GM18508 (cell line): ENCODE measurements around the gene PPM1M.
A peak's percentile ranks its signal among the peaks of the same experiment; 100 is the strongest.

Source experiments
- ATAC-seq: cut with Tn5 transposase; IDR thresholded peaks from one replicate; pipeline ENCODE4 v1.9.1; 2021; ENCODE audit warnings: moderate number of reproducible peaks; ENCODE audit not compliant: insufficient read depth, unreplicated experiment

PPM1M gene

GRCh38 chr3:52213901-52214300, 31.7 kb upstream of the PPM1M start:
- ATAC-seq = no peak

DNA sequence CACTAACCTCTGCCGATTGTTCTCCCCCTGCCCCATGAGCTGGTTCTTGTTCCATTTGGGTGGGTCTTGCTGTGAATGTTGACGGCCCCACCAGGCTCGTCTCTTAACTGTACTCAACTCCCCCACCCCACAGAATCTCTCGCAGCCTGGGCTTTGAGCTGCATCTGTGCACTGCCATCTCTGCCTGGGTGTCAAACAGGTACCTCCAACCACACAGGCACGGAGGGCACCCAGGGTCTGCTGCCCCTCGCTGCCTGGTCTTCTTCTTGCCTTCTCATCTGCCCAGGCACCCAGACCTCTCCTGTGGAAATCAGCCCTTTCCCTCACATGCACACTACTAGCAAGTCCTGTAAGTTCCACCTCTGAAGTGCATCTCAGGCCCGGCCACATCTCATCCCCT, 30.2 kb upstream of the PPM1M start:
- ATAC-seq = no peak

- no peak for ATAC-seq
These were observed 28.8 kb upstream of the PPM1M start for GRCh38 chr3:52216585-52217408.

GRCh38 chr3:52217409-52217805, 28.2 kb upstream of the PPM1M start:
- no peak for ATAC-seq

GRCh38 chr3:52218026-52218425, 27.5 kb upstream of the PPM1M start:
- ATAC-seq = no peak

GRCh38 chr3:52218454-52218853, 27.1 kb upstream of the PPM1M start:
- ATAC-seq = no peak

- ATAC-seq = no peak
These were observed 26.5 kb upstream of the PPM1M start for GRCh38 chr3:52218937-52219650.

GRCh38 chr3:52220380-52221026, 25.1 kb upstream of the PPM1M start:
- ATAC-seq = no peak

GRCh38 chr3:52221141-52221562, 24.4 kb upstream of the PPM1M start:
- no peak for ATAC-seq

GRCh38 chr3:52221563-52222318, 23.8 kb upstream of the PPM1M start:
- no peak for ATAC-seq

DNA sequence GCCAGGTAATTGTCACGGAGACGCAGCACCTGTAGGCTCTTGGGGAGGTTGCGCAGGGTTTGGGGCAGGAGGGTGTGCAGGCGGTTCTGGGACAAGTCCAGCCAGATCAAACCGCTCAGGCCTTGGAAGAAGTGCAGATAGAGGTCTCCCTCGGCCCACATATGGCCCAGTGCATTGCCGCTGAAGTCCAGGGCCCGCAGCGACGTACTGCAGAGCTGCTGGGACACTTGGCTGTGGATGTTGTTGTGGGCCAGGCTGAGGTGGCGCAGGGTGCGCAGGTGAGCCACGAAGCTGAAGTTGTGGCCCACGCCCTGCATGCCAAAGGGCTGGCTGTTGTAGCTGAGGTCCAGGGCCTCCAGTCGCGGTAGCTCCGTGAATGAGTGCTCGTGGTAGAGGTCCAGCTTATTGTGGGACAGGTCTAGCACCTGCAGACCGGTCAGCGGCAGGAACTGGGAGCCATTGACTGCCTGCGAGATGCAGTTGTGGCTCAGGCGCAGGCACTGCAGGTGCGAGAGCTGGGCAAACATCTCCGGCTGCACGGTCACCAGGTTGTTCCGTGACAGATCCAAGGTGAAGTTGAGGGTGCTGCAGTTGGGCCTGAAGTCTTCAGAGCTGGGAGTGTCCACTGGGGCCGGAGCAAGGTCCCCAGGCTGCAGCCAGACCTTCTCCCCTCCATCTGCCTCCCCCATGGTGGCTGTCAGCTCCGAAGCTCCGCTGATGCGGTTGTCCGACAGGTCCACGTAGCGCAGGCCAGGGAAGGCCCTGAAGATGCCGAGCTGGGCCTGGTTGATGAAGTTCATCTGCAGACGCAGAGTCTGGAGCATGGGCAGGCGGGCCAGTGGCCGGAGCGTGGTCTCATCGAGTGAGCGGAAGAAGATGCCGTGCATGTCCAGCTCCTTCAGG, 23.0 kb upstream of the PPM1M start:
- no peak for ATAC-seq

GRCh38 chr3:52223449-52224408, 21.8 kb upstream of the PPM1M start:
- no peak for ATAC-seq

DNA sequence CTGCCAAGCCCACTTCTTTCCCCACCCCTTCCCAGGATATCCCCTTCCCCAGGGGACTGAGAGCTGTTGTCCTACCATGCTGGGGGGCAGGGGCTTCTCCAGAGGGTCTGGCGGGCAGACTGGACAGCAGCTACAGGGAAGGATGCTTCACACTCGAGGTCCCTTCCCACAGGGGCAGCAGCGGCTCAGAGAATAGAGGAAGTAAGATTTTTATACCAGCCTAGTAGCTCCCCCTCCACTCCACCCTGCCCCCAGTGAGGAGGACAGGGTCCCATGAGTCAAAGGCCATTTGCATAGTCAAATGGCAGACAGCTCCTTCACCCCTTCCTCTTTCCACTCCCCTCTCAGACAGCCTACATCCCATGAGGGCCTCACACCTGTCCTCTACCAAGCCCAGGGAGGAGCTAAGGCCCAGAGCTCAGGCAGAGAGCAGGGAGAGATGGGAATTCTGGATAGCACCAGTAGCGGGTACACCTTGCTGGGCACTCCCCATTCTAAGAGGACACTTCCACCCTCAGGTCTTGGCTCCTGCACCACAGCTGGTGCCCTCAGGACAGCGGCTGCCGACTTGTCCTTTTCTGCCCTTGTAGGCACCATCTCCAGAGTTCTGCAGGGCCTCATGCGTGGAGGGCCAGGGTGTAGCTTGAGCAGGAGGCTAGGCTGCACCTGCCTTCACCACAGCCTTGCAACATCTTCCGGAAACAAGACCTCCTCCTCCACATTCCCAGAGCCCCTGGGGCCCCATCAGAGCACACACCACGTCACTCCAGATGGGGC, 19.9 kb upstream of the PPM1M start, which contains the start of gene TLR9:
TLR9 (minus strand) TSS at position 194 of the 777 bp plus-strand sequence; CDS start at position 78, 116 bp downstream.
- peak; percentile 54 for ATAC-seq

- no peak for ATAC-seq
These were observed 19.2 kb upstream of the PPM1M start for GRCh38 chr3:52226229-52226817.

DNA sequence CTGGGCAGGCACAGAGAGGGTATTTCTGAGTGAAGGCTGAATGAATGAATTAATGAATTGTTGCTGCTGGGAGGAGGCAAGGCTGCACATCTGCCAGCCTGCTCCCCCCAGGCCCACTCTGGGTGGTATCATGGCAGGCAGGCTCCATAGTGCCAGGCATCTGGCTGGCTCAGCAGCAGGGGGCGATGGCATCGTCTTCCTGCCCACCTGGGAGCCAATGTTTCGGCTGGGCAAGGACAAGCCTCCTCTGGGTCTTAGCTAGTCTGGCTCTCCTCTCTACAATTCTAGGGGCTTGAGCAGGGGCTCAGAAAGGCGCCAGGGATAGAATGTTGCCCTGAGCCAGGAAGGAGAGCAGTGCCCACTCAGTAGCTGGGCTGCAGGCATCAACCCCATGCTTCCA, 18.4 kb upstream of the PPM1M start:
- ATAC-seq = no peak

DNA sequence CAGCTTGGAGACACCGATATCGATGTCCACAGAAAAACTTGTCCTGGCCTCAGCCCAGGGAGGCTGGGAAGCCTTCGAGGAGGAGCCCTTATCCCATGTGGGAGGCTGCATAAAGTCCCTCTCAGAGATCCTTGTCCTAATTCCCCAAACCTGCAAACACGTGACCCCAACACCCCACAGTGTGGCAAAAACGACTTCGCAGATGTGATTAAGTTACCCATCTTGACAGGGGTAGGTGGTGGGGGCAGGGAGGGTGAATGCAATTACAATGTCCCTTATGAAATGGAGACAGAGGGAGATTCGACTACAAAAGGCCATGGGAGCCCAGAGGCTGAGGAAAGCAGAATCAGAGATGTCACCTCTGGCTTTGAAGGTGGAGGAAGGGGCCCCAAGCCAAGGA, 17.8 kb upstream of the PPM1M start:
- ATAC-seq = no peak

DNA sequence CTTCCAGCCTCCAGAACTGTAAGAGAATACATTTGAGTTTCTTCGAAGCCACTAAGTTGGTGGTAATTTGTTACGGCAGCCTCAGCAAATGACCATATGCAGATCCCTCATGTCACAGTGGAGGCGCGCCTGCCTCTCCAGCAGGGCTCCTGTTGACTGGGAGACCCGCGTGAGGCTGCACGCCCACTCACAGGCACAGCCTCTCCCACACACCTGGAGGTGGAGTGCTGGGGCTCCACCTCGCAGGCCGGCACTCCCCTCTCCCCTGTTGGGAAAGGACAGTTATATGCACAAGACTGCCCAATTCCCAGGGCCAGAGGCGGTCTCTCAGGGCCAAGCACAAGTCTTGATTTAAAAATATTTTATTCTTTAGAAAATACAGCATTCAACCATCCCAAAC, 17.3 kb upstream of the PPM1M start:
- ATAC-seq = no peak
